GM19023 (cell line): ENCODE measurements around the gene SPECC1L.

Experiments used
- ATAC-seq: cut with Tn5 transposase; IDR thresholded peaks from one replicate; pipeline ENCODE4 v1.9.1; 2021; ENCODE audit warnings: mild to moderate bottlenecking, moderate library complexity; ENCODE audit not compliant: unreplicated experiment

The SPECC1L gene

DNA sequence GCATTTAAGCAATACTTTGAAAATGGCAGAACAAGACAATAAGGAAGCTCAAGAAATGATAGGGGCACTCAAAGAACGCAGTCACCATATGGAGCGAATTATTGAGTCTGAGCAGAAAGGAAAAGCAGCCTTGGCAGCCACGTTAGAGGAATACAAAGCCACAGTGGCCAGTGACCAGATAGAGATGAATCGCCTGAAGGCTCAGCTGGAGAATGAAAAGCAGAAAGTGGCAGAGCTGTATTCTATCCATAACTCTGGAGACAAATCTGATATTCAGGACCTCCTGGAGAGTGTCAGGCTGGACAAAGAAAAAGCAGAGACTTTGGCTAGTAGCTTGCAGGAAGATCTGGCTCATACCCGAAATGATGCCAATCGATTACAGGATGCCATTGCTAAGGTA lies 51.9 kb downstream of the SPECC1L start:
- ATAC-seq: no peak

DNA sequence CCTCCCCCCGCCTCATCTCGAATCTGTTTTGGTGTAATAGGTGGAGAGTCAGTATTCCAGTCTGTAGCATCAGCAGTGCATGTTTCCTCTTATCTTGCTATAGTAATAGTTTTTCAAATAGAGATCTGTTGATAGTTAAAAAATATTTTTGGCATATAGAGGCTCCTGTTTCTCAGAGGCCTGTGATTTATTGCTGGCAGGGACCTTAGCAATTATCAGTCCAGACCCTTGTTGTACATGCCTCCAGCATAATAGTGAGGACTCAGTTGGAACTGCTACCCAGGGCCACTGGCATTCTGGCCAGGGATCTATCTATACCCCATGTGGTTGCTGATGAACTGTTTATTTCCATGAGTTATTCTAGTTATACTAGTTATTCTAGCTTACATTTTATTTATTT lies 52.6 kb downstream of the SPECC1L start:
- ATAC-seq: no peak

DNA sequence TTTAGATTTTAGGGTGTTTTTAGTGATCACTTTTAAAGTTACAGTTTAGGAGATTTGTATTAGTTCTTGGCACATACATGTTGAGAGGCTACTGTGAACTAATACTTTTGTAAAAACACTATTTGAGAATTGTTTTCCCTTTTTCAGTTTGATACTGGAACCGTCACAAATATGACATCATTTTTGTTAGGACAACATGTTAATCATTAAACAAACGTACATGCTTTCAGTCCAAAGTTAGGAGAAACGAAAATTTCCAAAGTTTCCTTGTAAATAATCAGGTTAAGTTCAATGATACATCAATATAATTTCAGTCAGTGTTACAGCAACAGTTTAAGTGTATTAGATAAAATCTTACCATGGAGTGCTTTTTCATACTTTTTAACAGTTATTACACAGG lies 53.1 kb downstream of the SPECC1L start:
- ATAC-seq: no peak

DNA sequence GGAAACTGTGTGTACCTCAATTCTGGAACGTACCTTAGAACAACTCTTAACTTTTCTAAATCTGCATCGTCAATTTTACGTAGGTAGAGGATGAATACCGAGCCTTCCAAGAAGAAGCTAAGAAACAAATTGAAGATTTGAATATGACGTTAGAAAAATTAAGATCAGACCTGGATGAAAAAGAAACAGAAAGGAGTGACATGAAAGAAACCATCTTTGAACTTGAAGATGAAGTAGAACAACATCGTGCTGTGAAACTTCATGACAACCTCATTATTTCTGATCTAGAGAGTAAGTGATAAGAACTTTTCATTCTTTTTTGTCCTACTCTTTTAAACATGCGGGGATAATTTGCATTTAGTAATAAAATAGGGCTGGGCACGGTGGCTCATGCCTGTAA lies 53.5 kb downstream of the SPECC1L start:
- no peak for ATAC-seq

DNA sequence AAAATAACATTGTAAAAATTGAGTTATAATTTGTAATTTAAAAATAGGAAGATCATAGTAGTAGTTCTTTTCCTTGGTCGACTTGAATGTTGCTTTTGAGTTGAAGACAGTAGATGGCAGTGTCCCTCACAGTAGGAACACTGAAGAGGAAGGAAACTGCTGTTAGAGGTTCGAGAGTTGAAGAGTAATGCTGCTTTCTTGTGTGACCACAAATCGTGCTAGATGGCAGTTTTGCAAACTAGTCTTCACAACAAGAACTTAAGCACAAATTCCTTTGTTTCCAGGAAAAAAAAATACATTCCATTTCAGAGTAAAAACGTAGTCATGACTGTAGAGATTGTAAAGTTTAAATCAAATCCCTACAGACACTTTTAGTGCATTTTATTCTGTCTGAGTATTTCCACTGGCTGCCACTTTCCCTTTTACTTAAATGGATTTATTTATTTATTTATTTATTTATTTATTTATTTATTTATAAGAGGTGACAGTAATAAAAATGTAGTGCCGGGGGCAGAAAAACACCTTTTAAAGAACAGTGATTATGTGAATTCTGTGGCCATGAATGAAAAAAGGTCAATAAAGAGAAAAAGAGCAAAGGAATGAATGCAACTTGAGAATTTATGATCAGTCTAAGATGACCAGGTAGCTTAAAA lies 54.6 kb downstream of the SPECC1L start:
- no peak for ATAC-seq

DNA sequence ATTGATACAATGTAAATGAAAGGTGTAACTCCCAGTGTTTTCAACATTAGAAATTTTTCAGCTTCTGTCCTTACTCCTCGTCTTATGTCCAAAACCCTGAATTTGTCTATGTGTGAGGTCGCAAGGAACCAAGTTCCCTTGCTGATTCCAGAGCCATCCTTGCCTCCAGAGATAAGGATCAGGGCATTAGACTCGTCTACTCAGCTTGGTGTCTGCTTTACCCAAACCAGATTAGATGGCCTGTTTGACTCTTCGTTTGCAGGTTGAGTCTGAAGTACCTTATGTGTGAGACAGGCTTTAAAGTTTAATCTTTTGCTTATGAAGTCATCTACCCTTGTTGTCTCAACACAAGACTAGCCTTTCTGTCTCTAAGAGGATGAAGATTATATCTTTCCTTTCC lies 55.6 kb downstream of the SPECC1L start:
- no peak for ATAC-seq

DNA sequence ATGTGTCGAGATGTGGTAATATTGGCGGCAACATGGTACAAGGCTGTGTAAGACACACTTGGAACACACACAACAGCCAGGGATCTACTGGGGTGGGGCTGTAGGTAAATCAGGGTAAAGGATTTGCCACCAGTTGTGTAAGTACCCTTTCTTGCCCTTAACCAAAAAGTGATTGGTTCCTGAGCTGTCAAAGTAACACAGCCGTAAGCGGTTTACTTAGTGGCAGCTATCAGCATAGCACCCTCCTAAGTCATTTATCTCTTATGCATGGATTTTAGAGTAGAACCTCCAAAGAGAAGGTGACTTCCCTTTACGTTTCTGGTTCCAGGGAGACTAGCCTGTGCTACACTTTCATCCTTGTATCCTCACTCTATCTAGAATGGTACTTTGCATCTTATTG lies 57.2 kb downstream of the SPECC1L start:
- no peak for ATAC-seq

DNA sequence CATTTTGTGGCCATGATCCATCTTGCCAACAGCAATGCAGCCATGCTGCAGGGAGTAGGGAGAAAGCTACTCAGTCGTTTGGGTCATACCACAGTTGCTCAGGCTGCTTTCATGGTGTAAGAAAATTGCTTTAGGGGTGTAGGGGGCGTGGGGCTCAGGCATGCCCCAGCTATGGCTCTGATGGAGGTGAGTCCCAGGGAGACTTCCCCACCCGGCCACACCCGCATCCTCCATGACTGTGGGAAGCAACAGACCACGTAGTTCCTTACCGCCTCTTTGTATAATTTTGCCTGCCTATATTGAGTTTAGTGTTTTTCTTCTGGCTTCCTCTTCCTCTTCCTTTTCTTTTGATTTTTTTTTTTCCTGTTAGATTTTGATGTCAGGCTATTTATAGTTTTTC lies 58.8 kb downstream of the SPECC1L start:
- no peak for ATAC-seq

DNA sequence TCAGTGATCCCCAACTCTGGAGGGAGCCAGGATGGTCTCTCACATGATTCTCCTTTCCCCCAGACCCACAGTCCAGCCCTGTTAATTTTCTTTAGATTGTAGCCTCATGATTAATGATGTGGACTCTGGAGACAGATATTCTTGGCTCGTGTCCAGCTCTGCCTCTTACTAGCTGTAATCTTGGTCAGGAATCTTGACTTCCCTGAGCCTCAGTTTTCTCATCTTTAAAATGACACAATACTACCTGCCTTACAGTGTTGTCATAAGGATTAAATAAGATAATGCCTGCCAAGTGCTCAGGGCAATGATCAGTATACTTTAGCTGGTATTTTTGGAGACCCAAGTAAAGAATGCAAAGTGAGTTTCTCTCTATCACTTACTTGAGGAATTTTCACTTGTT lies 60.0 kb downstream of the SPECC1L start:
- no peak for ATAC-seq

DNA sequence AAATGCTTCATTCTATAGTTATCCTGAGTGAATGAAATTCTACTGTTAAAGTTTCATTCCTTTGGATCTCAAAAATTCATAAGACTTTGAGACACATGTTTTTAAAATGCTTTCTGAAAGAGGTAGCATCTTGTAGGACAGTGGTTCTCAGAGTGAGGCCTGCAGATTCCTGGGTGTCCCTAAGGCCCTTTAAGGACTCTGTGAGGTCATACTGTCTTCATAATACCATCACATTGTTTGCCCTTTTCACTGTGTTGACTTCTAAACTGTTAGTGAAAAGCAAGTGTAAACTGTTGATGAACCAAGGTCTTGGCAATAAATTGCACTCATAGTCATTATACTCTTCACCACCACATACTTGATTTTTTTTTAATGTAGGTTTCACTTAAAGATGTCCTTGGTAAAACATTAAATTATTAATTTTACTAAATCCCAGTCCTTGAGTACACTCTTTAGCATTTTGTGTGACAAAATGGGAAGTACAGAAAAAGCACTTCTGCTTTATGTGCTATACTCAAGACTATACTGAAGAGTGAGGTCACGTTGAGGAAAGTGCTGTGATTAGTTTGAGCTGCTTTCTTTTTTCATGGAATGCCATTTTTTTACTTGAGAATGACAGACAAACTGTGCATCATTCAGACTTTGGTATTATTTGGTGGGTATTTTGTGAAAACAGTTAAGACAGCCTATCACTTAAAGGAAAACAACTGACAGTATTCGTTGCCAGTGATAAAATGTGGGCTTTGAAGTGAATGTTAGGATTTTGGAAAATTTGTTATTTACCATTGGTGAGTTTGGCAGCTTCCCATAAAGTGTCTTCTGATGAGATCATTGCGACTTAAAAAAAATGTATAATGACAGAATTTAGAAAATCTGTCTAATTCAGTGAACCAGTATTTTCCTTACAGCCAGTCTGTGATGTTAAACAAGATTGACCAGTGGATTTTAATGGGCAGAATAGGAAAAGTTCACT lies 61.1 kb downstream of the SPECC1L start:
- ATAC-seq: no peak

DNA sequence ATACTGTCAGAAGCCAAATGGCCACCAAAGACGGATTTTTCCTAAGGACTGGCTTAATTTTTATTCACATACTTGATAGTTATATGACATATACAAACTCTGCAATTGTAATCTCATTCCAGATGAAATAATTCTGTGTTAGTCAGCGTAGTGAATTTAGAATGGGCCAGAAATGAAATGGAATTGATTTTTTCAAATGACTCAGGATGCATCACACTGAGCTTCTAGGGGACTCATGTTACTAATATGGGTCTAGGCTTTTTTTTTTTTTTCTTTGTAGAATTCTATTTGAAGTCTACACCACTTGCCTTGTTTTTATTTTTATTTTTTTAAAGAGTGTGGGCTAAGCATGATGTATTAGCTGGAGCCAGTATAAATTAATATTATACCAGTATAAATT lies 62.7 kb downstream of the SPECC1L start:
- no peak for ATAC-seq

DNA sequence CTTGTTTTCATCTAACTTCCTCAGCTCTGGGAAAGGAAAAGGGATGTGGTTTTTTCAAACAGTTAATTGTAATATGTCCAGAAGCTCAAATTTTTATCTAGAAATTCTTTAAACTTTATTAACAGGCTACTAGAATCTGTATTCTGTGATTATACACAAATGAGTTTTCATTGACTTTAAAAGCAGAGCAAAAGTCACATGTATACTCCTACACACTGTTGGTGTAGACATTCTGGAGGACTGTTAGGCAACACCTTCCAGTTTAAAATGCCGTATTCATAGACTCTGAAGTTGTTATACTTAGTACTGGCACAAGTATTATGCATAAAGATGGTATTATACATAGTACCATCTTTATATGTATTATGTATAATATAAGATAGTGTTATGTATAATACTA lies 64.9 kb downstream of the SPECC1L start:
- ATAC-seq: no peak

DNA sequence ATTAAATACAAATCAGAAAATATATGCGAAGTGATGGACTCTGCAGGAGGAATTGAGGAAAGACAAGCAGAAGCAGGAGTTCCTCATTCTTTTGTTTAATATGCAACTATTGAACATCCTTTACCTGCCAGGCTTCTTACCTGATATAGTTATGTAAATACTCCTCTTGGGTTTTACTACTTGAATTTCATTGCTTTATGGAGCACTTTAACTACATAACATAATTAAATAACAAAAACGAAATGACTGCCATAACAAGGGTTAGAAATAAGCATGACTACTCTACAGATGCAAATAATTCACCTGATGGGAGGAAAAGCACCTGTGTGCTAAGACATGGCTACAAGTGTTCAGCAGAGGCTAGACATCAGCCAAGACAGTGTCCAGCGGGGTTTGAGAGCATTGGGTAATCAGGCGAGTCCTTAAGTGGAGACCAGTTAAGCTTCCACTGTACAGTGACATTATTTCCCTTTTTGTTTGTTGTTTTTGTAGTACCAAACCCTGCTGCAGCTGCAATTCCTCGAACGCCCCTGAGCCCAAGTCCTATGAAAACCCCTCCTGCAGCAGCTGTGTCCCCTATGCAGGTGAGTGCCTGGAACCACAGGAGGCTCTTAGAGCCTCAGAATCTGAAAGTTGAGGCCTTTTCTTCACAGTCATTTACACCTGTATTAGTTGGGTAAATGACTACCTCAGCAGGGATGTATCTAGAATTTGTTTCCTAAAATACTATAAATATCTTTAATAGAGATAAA lies 67.4 kb downstream of the SPECC1L start:
- ATAC-seq: no peak

DNA sequence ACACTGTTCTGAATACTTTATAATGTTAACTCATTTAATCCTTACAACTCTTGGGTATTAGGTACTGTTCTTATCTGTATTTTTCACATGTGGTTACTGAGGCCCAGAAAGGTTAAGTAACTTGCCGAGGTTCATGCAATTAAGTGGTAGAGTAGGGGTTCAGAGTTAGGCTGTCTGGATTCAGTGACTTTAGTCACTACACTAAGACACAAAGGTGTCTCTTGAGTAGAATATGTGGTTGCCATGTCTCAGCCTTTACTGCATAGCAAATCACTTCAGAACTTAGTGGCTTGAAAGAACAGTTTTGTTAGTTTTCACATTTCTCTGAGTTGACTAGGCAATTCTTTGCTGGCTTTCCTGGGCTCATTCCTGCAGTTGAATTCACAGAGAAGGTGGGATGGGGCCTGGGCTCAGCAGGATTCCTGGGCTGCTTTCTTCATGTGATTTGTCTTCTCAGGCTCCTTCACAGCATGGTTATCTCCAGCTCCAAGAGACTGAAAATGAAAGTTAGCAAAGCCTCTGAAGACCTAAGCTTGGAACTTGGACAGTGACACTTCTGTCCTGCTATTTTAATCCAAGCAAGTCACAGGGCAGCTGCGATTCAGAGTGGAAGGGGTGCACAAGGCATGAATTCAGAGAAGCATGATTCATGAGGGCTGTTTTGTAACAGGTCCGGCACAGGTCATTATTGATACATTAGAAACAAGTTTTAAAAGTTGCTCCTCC lies 68.3 kb downstream of the SPECC1L start:
- ATAC-seq: no peak

DNA sequence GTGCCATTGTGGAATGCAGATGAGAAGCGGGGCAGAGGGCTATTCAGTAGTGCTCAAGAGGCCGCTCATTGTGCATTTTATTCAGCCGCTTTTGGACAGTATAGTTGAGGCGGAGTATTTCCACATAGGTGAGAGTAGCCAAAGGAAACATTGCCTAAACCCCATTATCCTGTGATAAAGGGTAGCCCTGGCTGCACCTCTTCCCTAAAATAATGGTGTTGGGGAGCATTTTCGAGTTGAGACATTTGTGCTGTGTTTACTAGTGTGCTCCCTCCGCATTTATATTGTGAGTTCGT lies 68.8 kb downstream of the SPECC1L start:
- no peak for ATAC-seq

DNA sequence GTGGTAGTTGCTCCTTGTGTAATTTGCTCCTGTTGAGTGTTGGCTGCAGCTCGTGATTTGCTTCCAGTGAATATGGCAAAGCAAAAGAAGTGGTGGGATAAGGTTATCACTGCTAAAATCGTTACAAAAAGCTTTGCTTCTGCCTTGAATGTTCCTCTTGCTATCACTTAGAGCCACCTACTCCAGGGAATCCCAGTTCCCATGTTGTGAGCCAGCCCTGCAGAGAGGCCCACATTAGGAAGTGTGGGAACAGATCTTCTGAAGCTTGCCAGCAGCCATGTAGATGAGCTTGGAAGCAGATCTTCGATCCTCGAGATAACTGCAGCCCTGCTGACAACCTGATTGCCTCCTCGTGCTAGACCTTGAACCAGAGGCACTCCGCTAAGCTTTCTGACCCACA lies 71.0 kb downstream of the SPECC1L start:
- ATAC-seq: no peak

DNA sequence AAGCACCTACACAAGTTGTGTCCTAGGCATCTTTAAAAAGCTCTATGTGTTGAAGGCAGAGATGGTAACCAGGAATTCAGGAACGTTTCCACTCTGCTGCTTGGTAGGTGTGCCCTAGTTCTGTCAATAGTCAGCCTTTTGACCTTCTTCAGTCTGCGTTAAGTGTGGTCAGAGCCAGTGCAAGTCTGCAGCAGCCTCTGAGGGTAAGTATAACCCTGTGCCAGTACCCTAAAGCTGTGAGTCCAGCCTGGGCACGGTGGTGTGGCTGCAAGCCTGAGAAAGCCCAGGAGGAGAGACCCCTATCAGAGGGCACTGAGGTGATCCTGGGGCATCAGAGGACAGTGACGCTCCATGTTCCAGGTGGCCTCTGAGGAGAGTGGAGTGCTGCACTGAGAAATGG lies 80.0 kb downstream of the SPECC1L start:
- no peak for ATAC-seq

DNA sequence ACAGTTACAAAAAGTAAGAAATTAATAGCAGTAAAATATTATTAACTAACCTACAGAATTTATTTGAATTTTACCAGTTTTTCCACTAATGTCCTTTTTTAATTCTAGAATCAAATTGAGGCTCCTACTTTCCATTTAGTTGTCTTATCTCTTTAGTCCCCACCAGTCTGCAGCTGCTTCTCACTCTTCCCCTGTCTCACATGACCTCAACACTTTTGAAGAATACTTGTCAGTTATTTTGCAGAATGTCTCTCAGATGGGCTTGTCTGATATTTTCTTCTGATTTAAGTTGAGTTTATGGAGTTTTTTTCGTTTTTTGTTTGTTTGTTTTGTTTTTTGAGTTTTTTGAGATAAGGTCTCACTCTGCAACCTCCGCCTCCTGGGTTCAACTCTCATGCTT lies 82.5 kb downstream of the SPECC1L start:
- ATAC-seq: no peak

DNA sequence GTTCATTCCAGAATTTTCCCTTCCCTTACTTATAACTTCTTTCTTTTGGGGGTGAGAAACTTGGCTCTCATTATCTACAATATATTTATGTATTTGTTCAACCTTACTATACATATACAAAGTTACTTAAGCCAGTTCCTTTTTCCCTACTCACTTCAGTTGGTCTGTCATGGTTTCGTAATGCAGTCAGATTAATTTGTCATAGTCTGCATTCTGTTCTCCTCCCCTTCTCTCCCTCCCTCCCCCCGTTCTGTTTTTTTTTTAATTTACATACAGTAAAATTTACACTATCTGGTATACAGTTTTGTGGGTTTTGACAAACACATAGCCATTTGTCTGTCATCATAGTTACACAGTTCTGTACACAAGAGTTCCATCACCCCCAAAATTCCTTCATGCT lies 84.9 kb downstream of the SPECC1L start:
- no peak for ATAC-seq

DNA sequence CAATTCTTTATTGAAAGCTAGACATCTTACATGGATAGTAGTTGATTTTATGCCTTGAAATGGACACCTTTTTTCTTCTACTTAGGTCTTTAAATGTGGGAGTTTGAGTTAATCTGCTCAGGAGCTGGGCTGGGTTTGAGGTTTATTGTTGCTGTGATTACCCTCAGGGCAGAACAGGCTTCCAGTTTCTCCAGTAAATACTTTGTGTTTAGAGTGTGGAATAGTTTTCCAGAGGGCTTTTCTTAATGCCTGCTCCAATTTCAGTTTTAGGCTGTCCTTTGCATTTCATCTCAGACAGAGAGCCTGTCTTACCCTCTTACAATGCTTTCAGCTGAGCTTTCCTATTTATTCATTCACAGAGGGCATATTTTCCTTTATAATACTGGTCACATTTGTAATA lies 86.9 kb downstream of the SPECC1L start:
- no peak for ATAC-seq

DNA sequence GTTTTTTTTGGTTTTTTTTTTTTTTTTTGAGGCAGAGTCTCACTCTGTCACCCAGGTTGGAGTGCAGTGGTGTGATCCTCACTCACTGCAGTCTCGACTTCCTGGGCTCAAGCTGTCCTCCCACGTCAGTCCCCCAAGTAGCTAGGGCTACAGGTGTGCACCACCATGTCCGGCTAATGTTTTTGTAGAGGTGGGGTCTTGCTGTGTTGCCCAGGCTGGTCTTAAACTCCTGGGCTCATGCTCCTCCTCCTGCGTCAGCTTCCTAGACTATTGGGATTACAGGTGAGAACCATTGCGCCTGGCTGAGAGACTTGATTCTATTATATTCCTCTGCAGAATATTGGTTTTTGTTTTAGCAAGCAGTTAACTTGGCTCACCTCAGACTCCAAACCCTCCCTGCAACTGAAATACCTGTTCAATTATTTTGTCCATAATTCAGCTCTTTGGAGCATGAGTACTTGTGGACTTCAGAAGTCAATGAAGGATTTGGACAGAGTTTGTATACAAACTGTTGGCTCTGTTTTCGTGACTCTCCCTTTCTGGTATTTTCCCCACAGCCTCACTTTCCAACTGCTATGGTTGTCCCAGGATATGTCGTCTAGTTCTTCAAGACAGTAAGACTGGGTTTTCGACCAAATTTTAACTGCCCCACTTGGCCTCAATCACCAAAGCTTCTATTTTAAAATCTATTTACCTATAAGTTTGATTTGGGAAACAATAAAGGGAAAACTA lies 87.6 kb downstream of the SPECC1L start:
- no peak for ATAC-seq
